ENCODE measurements around the gene FBXO42. TPM values are rescaled to one million over a fixed set of nuclear protein-coding genes. Genes with fewer than 3 reads are reported as not detected.

FBXO42 gene
- total and polyA plus RNA-seq, 9 of the 15 experiments (the other 6 are each of a cell fraction or from before 2014, with no cell fraction given) = 7.2 to 24.8 (median 17.4) TPM

GRCh38 chr1:16215882-16216753 is 136.2 kb downstream of the FBXO42 start (continued):
- no peak for TF ChIP-seq AFF1 (IDR thresholded peaks at IDR 0.05; ENCODE audit: low read depth in 1 of 2, partially characterized antibody in 2 of 2)
- TF ChIP-seq TAF9B (IDR thresholded peaks at IDR 0.05; ENCODE audit: partially characterized antibody) = no peak
- TF ChIP-seq YY1 (IDR thresholded peaks at IDR 0.05; ENCODE audit: borderline replicate concordance in 1 of 3, control insufficient read depth in 1 of 3, extremely low read depth in 1 of 3, insufficient read depth in 3 of 3, insufficient read length in 1 of 3, insufficient replicate concordance in 2 of 3, low read depth in 1 of 3, low read length in 2 of 3) = peak in 2 of 3 experiments; percentile 4 to 20
- TF ChIP-seq NBN (IDR thresholded peaks at IDR 0.05; ENCODE audit: low read depth) = peak; percentile 51; the same call in 1 of the 2 replicates
- TF ChIP-seq ZNF3 (CRISPR knock-in tag; IDR thresholded peaks at IDR 0.05) = no peak
- peak; percentile 9 for TF ChIP-seq RBBP5 (IDR thresholded peaks at IDR 0.05; ENCODE audit: borderline replicate concordance, insufficient read depth, low read length, poor library complexity, severe bottlenecking)
- no peak for TF ChIP-seq TFE3 (CRISPR knock-in tag; IDR thresholded peaks at IDR 0.05)
- TF ChIP-seq COPS2 (conservative IDR thresholded peaks at IDR 0.05) = no peak
- TF ChIP-seq PTBP1 (IDR thresholded peaks at IDR 0.05; ENCODE audit: low read depth, low read length) = no peak
- no peak for TF ChIP-seq ZKSCAN3 (CRISPR knock-in tag; IDR thresholded peaks at IDR 0.05)
- TF ChIP-seq ZBTB49 (CRISPR knock-in tag; IDR thresholded peaks at IDR 0.05; ENCODE audit: borderline replicate concordance) = 0 out of 2 replicates have a peak, but pooled peaks have one; percentile 13
- TF ChIP-seq KDM2B (CRISPR knock-in tag; IDR thresholded peaks at IDR 0.05) = 0 out of 2 replicates have a peak, but pooled peaks have one; percentile 66
- peak; percentile 64; the same call in 1 of the 2 replicates for TF ChIP-seq VEZF1 (CRISPR knock-in tag; IDR thresholded peaks at IDR 0.05)

Data from K562 (cell line).